Fibroblast of lung (primary cell): ENCODE results near the gene ACSS1.
"Not testable (repeated sequence)": the region's sequence is repeated elsewhere in the genome, so short reads cannot be mapped to it uniquely, and the experiment has no call there.

ENCODE experiments used
- EZH2 ChIP-seq: IDR thresholded peaks from 2 replicates; pipeline ENCODE4 v1.5.1; 2012; ENCODE audit warnings: low read length, control low read depth, mild to moderate bottlenecking; ENCODE audit errors: missing control alignments
- TF ChIP-seq, protein P1 (sequence below), 2 donors: IDR thresholded peaks in 1 of 2; conservative IDR thresholded peaks in 1 of 2; 1 replicate in 1 of 2; 2 replicates in 1 of 2; pipeline ENCODE4 v1.5.1; 2011 to 2012; ENCODE audit warnings: low read length in 2 of 2, control low read depth in 1 of 2, inconsistent platforms in 1 of 2, low read depth in 1 of 2, mild to moderate bottlenecking in 1 of 2

DNA sequence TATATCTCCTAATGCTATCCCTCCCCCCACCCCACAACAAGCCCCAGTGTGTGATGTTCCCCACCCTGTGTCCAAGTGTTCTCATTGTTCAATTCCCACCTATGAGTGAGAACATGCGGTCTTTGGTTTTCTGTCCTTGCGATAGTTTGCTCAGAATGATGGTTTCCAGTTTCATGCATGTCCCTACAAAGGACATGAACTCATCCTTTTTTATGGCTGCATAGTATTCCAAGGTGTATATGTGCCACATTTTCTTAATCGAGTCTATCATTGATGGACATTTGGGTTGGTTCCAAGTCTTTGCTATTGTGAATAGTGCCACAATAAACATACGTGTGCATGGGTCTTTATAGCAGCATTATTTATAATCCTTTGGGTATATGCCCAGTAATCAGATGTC lies 56.6 kb downstream of the ACSS1 start:
- TF ChIP-seq EZH2, result not testable (repeated sequence)
- TF ChIP-seq, protein P1, sequence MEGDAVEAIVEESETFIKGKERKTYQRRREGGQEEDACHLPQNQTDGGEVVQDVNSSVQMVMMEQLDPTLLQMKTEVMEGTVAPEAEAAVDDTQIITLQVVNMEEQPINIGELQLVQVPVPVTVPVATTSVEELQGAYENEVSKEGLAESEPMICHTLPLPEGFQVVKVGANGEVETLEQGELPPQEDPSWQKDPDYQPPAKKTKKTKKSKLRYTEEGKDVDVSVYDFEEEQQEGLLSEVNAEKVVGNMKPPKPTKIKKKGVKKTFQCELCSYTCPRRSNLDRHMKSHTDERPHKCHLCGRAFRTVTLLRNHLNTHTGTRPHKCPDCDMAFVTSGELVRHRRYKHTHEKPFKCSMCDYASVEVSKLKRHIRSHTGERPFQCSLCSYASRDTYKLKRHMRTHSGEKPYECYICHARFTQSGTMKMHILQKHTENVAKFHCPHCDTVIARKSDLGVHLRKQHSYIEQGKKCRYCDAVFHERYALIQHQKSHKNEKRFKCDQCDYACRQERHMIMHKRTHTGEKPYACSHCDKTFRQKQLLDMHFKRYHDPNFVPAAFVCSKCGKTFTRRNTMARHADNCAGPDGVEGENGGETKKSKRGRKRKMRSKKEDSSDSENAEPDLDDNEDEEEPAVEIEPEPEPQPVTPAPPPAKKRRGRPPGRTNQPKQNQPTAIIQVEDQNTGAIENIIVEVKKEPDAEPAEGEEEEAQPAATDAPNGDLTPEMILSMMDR (conservative IDR thresholded peaks at IDR 0.05 in 1 of 2, IDR thresholded peaks at IDR 0.05 in 1 of 2; ENCODE audit: low read depth in 1 of 2, low read length in 2 of 2), result not testable (repeated sequence)
